NCI-H446 treated with DMSO at 0.1 percent for 48 hours (cell line): ENCODE results near the gene MDGA2.

Experiments used
- DNase-seq: peaks from one replicate; lab custom pipeline; 2025; lab: John Stamatoyannopoulos, UW

MDGA2 gene

GRCh38 chr14:47619392-47619791 is 56.0 kb downstream of the MDGA2 start:
- DNase-seq: no peak

GRCh38 chr14:47606566-47606965 is 68.8 kb downstream of the MDGA2 start:
- DNase-seq: no peak

GRCh38 chr14:47596860-47597259 is 78.5 kb downstream of the MDGA2 start:
- DNase-seq: no peak

GRCh38 chr14:47596232-47596631 is 79.2 kb downstream of the MDGA2 start:
- no peak for DNase-seq

- DNase-seq: no peak
Measured at GRCh38 chr14:47595552-47595951, 79.9 kb downstream of the MDGA2 start.

GRCh38 chr14:47590767-47591495 is 84.5 kb downstream of the MDGA2 start:
- DNase-seq: no peak

- DNase-seq: no peak
Measured at GRCh38 chr14:47585447-47585846, 90.0 kb downstream of the MDGA2 start.

GRCh38 chr14:47567273-47567672 is 108.1 kb downstream of the MDGA2 start:
- no peak for DNase-seq

- DNase-seq: no peak
Measured at GRCh38 chr14:47557894-47558293, 117.5 kb downstream of the MDGA2 start.

GRCh38 chr14:47555333-47555732 is 120.1 kb downstream of the MDGA2 start:
- no peak for DNase-seq

- DNase-seq: no peak
Measured at GRCh38 chr14:47549886-47550285, 125.5 kb downstream of the MDGA2 start.

GRCh38 chr14:47543459-47543858 is 131.9 kb downstream of the MDGA2 start:
- DNase-seq: no peak

- no peak for DNase-seq
Measured at GRCh38 chr14:47541662-47542061, 133.7 kb downstream of the MDGA2 start.

GRCh38 chr14:47539031-47539461 is 136.4 kb downstream of the MDGA2 start:
- DNase-seq: no peak

GRCh38 chr14:47536341-47536740 is 139.1 kb downstream of the MDGA2 start:
- DNase-seq: no peak

- no peak for DNase-seq
Measured at GRCh38 chr14:47526591-47527244, 148.7 kb downstream of the MDGA2 start.

- no peak for DNase-seq
Measured at GRCh38 chr14:47524524-47524923, 150.9 kb downstream of the MDGA2 start.

- DNase-seq: no peak
Measured at GRCh38 chr14:47520382-47520781, 155.0 kb downstream of the MDGA2 start.

- DNase-seq: no peak
Measured at GRCh38 chr14:47511829-47512228, 163.6 kb downstream of the MDGA2 start.

- no peak for DNase-seq
Measured at GRCh38 chr14:47509957-47510356, 165.4 kb downstream of the MDGA2 start.

- DNase-seq: no peak
Measured at GRCh38 chr14:47507861-47508260, 167.5 kb downstream of the MDGA2 start.

GRCh38 chr14:47500369-47500768 is 175.0 kb downstream of the MDGA2 start:
- DNase-seq: no peak

GRCh38 chr14:47490766-47491165 is 184.6 kb downstream of the MDGA2 start:
- DNase-seq: no peak

GRCh38 chr14:47490353-47490752 is 185.1 kb downstream of the MDGA2 start:
- DNase-seq: no peak
